Fibroblast of villous mesenchyme (primary cell): Measurements from ENCODE around the gene ANXA1. TPM values are rescaled to one million over a fixed set of nuclear protein-coding genes. Genes with fewer than 3 reads are reported as not detected.
A peak's percentile ranks its signal among the peaks of the same experiment; 100 is the strongest.
"Not testable (repeated sequence)": the region's sequence is repeated elsewhere in the genome, so short reads cannot be mapped to it uniquely, and the experiment has no call there.

Experiments
- DNase-seq: peaks from one replicate; pipeline ENCODE4 v3.0.0-alpha.2; 2010; ENCODE audit warnings: low read depth
- H3K4me3 ChIP-seq: 2 replicates; pipeline ENCODE4 v1.5.1; 2011; ENCODE audit warnings: low read depth, mild to moderate bottlenecking, low read length
- CTCF ChIP-seq: IDR thresholded peaks from 2 replicates; pipeline ENCODE4 v1.5.1; 2012; ENCODE audit warnings: low read depth, mild to moderate bottlenecking, low read length; ENCODE audit not compliant: insufficient read depth
- total RNA-seq: library from RNA; depleted of rRNA; stranded (reverse); fragments of >200 nt; gene quantifications from 2 replicates; pipeline ENCODE4 v1.2.3, GENCODE V29; 2012

The ANXA1 gene, protein sequence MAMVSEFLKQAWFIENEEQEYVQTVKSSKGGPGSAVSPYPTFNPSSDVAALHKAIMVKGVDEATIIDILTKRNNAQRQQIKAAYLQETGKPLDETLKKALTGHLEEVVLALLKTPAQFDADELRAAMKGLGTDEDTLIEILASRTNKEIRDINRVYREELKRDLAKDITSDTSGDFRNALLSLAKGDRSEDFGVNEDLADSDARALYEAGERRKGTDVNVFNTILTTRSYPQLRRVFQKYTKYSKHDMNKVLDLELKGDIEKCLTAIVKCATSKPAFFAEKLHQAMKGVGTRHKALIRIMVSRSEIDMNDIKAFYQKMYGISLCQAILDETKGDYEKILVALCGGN
- 526 and 798 TPM in 2 replicates for total RNA-seq

DNA sequence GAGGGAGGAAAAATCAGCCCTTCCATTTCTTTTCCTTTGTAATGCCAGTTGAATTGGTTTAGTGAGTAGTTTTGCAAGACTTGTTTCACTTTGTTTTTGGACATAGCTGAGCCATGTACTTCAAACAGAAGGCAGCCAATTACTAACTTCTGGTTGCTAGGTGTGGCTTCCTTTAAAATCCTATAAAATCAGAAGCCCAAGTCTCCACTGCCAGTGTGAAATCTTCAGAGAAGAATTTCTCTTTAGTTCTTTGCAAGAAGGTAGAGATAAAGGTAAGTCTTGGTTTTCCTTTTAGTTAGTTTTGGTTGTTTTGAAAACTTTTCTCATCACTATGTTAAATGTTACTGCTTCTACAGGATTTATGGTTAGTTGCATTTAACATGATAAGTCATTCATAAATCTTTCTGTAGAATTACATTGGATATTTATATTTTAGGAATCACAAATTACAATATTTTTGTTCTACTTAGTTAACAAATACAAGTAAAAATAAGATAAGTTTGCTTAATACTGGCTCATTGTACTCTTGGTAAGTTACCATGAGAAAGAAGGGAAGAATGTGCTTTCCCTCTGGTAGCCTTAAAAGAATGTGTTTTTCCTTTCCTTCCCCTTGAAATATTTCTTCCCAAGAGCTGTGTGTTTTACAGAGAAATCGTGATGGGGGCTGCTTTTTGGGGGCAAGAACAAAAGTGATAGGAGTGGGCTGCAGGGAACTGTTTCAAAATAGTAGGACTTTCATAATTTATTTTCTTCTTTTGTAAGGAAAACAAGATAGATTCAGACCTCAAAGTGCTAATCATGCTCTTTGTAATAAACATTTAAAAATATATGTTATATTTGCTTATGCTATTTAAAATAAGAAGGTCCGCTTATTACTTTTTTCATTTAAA, at the start of gene ANXA1:
ANXA1 (plus strand) TSS at position 213 of the 890 bp plus-strand sequence. CDS start 6,671 bp downstream, outside the sequence.
- TF ChIP-seq CTCF, result no peak

DNA sequence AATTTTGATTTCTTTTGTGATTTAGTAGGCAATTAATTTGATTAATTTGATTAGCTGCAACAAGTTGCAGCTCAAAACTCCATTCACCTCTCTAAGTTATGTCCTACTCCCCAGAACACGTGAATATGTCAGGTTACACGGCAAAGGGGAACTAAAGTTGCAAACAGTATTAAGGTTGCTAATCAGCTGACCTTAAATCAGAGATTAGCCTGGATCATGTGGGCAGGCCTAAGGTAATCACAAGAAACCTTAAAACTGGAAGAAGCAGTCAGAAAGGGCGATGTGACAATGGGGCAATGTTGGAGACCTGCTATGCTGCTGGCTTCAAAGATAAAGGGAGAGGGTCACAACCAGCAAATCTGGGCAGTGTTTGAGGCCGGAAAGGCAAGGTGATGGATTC, 47.3 kb upstream of the ANXA1 start:
- no peak overlapping the region for H3K4me3 ChIP-seq
- no peak for DNase-seq
- no peak for TF ChIP-seq CTCF

More for the DNA sequence above, at the start of gene ANXA1:
- H3K4me3 ChIP-seq, result peak within 1 kb of the TSS; percentile 85
- DNase-seq, result peak; percentile 90

GRCh38 chr9:73104921-73105320, 46.7 kb upstream of the ANXA1 start:
- no peak for DNase-seq
- TF ChIP-seq CTCF, result no peak
- no peak overlapping the region for H3K4me3 ChIP-seq

DNA sequence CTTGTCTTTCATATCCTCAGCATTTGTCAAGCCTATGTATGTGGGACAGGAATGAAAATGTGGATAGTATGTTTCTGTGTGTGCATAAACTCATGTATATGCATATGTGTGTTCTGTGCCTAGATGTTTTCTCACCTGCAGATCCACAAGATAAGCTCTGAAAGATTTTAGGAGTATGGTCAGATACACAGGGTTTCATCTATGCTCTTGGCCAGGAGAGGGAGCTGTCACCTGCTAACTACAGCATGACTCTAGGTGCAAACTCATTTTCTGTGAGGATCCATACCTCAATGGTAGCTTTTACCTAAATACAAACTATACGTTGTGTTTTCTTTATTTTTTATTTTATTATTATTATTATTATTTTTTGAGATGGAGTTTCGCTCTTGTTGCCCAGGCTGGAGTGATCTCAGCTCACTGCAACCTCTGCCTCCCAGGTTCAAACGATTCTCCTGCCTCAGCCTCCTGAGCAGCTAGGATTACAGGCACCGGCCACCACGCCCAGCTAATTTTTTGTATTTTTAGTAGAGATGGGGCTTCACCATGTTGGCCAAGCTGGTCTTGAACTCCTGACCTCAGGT, 44.1 kb upstream of the ANXA1 start:
- DNase-seq, result peak; percentile 65
- H3K4me3 ChIP-seq, result not testable (repeated sequence)
- peak; percentile 86 for TF ChIP-seq CTCF

GRCh38 chr9:73114058-73114457, 37.6 kb upstream of the ANXA1 start:
- no peak for DNase-seq
- no peak overlapping the region for H3K4me3 ChIP-seq
- no peak for TF ChIP-seq CTCF

- no peak for DNase-seq
- no peak overlapping the region for H3K4me3 ChIP-seq
- TF ChIP-seq CTCF, result no peak
Observed at GRCh38 chr9:73114958-73115357, 36.7 kb upstream of the ANXA1 start.
